GM12801 (cell line): ENCODE measurements around the gene LRR1.

ENCODE experiments used
- CTCF ChIP-seq: IDR thresholded peaks from one replicate; pipeline ENCODE4 v1.5.1; 2011; ENCODE audit warnings: control low read depth; ENCODE audit not compliant: insufficient read length; ENCODE audit errors: extremely low read depth

The LRR1 gene

GRCh38 chr14:49589387-49589786 lies 9.4 kb upstream of the LRR1 start:
- TF ChIP-seq CTCF: no peak

GRCh38 chr14:49593016-49593415 lies 5.7 kb upstream of the LRR1 start:
- no peak for TF ChIP-seq CTCF

- TF ChIP-seq CTCF: no peak
These were observed 4.2 kb upstream of the LRR1 start for GRCh38 chr14:49594347-49595091.

- no peak for TF ChIP-seq CTCF
These were observed 603 bp upstream of the LRR1 start for GRCh38 chr14:49598189-49598484.

GRCh38 chr14:49607583-49607982 lies 8.8 kb downstream of the LRR1 start:
- no peak for TF ChIP-seq CTCF

GRCh38 chr14:49612251-49612650 lies 13.5 kb downstream of the LRR1 start:
- TF ChIP-seq CTCF: no peak

- TF ChIP-seq CTCF: no peak
These were observed 13.9 kb downstream of the LRR1 start for GRCh38 chr14:49612671-49613070.
